B cell (primary cell): Measurements from ENCODE around the gene KRT82.

Source experiments
- CTCF ChIP-seq: fragments of 200-600 bp; IDR thresholded peaks from one replicate; pipeline ENCODE4 v1.8.0; 2022; ENCODE audit warnings: antibody characterized with exemption, mild to moderate bottlenecking
- EZH2 ChIP-seq: IDR thresholded peaks from 2 replicates; pipeline ENCODE4 v1.6.1; 2012; ENCODE audit warnings: borderline replicate concordance, low read depth, mild to moderate bottlenecking, moderate library complexity, low read length; ENCODE audit not compliant: insufficient read depth, poor library complexity, severe bottlenecking

GRCh38 chr12:52404951-52405350 is 1.2 kb downstream of the KRT82 start:
- no peak for TF ChIP-seq CTCF
- no peak for TF ChIP-seq EZH2
